ENCODE data around the gene PC. TPM values are rescaled to one million over a fixed set of nuclear protein-coding genes. Genes with fewer than 3 reads are reported as not detected.

PC gene
- total RNA-seq, 1 donor from 2014 or later: 4.7 TPM

GRCh38 chr11:66912911-66913310 is 45.3 kb downstream of the PC start:
- H3K4me3 ChIP-seq (ENCODE audit: low read depth, low read length): no peak overlapping the region
- TF ChIP-seq CTCF (conservative IDR thresholded peaks at IDR 0.05; ENCODE audit: low read depth, low read length): no peak
- DNase-seq (ENCODE audit: low read depth): no peak

- DNase-seq (ENCODE audit: low read depth): no peak
- no peak for TF ChIP-seq CTCF (conservative IDR thresholded peaks at IDR 0.05; ENCODE audit: low read depth, low read length)
- no peak overlapping the region for H3K4me3 ChIP-seq (ENCODE audit: low read depth, low read length)
Observed at GRCh38 chr11:66912361-66912760, 45.8 kb downstream of the PC start.

GRCh38 chr11:66910669-66911068 is 47.5 kb downstream of the PC start:
- no peak for DNase-seq (ENCODE audit: low read depth)
- H3K4me3 ChIP-seq (ENCODE audit: low read depth, low read length): no peak overlapping the region
- no peak for TF ChIP-seq CTCF (conservative IDR thresholded peaks at IDR 0.05; ENCODE audit: low read depth, low read length)

- no peak for DNase-seq (ENCODE audit: low read depth)
- no peak for TF ChIP-seq CTCF (conservative IDR thresholded peaks at IDR 0.05; ENCODE audit: low read depth, low read length)
- no peak overlapping the region for H3K4me3 ChIP-seq (ENCODE audit: low read depth, low read length)
Observed at GRCh38 chr11:66910016-66910415, 48.2 kb downstream of the PC start.

- H3K4me3 ChIP-seq (ENCODE audit: low read depth, low read length): no peak overlapping the region
- no peak for DNase-seq (ENCODE audit: low read depth)
- TF ChIP-seq CTCF (conservative IDR thresholded peaks at IDR 0.05; ENCODE audit: low read depth, low read length): no peak
Observed at GRCh38 chr11:66909181-66909580, 49.0 kb downstream of the PC start.

- TF ChIP-seq CTCF (conservative IDR thresholded peaks at IDR 0.05; ENCODE audit: low read depth, low read length): no peak
- DNase-seq (ENCODE audit: low read depth): no peak
- H3K4me3 ChIP-seq (ENCODE audit: low read depth, low read length): no peak overlapping the region
Observed at GRCh38 chr11:66907751-66908630, 50.2 kb downstream of the PC start.

Measured in epithelial cell of proximal tubule (primary cell).